DOHH2 (cell line): ENCODE data around the gene PITPNM1.
"Not testable (repeated sequence)": the region's sequence is repeated elsewhere in the genome, so short reads cannot be mapped to it uniquely, and the experiment has no call there.

Experiments used
- H3F3A ChIP-seq: fragments of 200-600 bp; sonication (generic), shearing (Covaris generic); 2 replicates; pipeline ENCODE4 v1.6.0; 2016; ENCODE audit warnings: antibody characterized with exemption, mild to moderate bottlenecking; ENCODE audit not compliant: control insufficient read depth, insufficient read depth
- H3K27ac ChIP-seq: fragments of 200-600 bp; sonication (generic); 2 replicates; pipeline ENCODE4 v1.5.1; 2014; ENCODE audit warnings: low read depth, mild to moderate bottlenecking, low read length, moderate library complexity
- H3K27me3 ChIP-seq: fragments of 200-600 bp; sonication (generic); 2 replicates; pipeline ENCODE4 v1.6.1; 2014; ENCODE audit warnings: mild to moderate bottlenecking, low read length, mixed read lengths; ENCODE audit not compliant: control insufficient read depth
- H3K36me3 ChIP-seq: fragments of 200-600 bp; sonication (generic); 2 replicates; pipeline ENCODE4 v1.6.1; 2014; ENCODE audit warnings: mild to moderate bottlenecking, low read length, moderate library complexity, mixed read lengths; ENCODE audit not compliant: control insufficient read depth
- H3K4me1 ChIP-seq: fragments of 200-600 bp; sonication (generic); 2 replicates; pipeline ENCODE4 v1.6.1; 2014; ENCODE audit warnings: mild to moderate bottlenecking, low read length, mixed read lengths; ENCODE audit not compliant: control insufficient read depth
- H3K4me2 ChIP-seq: fragments of 200-600 bp; sonication (generic); 2 replicates; pipeline ENCODE4 v1.6.0; 2014; ENCODE audit warnings: mild to moderate bottlenecking, low read length, moderate library complexity
- H3K4me3 ChIP-seq: fragments of 200-600 bp; sonication (generic); 2 replicates; pipeline ENCODE4 v1.5.1; 2014; ENCODE audit warnings: mild to moderate bottlenecking, low read length, mixed read lengths
- H3K79me2 ChIP-seq: fragments of 200-600 bp; sonication (generic); 2 replicates; pipeline ENCODE4 v1.6.1; 2014; ENCODE audit warnings: mild to moderate bottlenecking, low read length, mixed read lengths; ENCODE audit not compliant: control insufficient read depth
- H3K9me2 ChIP-seq: fragments of 200-600 bp; sonication (generic); replicated peaks from 2 replicates; pipeline ENCODE4 v1.6.1; 2014; ENCODE audit warnings: mild to moderate bottlenecking, low read length, mixed read lengths; ENCODE audit not compliant: control insufficient read depth
- H3K9me3 ChIP-seq: fragments of 200-600 bp; sonication (generic); 2 replicates; pipeline ENCODE4 v1.6.1; 2014; ENCODE audit warnings: antibody characterized with exemption, low read length, mixed read lengths; ENCODE audit not compliant: control insufficient read depth, insufficient read depth
- H4K20me1 ChIP-seq: fragments of 200-600 bp; sonication (generic); 2 replicates; pipeline ENCODE4 v1.6.0; 2014; ENCODE audit warnings: low read depth, mild to moderate bottlenecking, antibody characterized with exemption, low read length, moderate library complexity; ENCODE audit not compliant: control insufficient read depth, insufficient read depth
- CTCF ChIP-seq: fragments of 200-600 bp; sonication (generic); IDR thresholded peaks from one replicate; pipeline ENCODE4 v1.5.1; 2014; ENCODE audit warnings: antibody characterized with exemption, mild to moderate bottlenecking, low read depth, low read length; ENCODE audit not compliant: poor library complexity, severe bottlenecking
- EZH2phosphoT487 ChIP-seq: fragments of 200-600 bp; sonication (generic); IDR thresholded peaks from 2 replicates; pipeline ENCODE4 v1.6.1; 2017; ENCODE audit warnings: borderline replicate concordance, mild to moderate bottlenecking, antibody characterized with exemption, low read length, moderate library complexity, mixed read lengths

Gene PITPNM1

DNA sequence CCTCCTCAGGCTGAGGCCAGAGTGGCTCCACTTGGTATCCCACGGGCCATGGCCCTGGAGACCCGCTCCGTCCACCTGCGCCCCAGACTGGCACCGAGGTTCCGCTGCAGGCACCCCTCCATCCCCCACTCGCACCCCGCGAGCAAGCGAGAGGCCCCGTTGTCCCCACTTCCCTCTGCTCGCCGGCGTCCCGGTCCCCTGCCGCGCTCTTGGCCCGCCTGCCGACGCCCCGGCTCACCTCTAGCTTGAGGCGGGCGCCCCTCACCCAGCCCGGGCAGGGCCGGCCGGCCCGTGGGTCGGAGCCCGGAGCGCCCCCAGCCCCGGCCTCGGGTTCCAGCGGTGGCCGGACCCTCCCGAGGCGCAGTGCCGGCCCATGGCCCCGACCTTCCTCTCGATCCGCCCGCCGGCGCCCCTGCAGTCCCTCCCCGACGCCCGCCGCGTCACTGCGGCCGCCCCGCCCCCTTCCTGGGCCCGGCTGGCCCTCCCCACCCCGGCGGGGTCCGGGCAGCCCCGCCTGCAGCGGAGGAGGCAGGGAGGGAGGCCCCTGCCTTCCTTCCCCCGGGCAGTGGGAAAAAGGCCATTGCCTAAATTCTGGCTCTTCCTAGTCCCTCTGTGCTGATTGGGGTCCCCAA is at the start of gene PITPNM1:
PITPNM1 (minus strand) TSS at position 414 of the 632 bp plus-strand sequence. CDS start 1,183 bp downstream, outside the sequence.
- Histone ChIP-seq H3K4me2 (peak within 1 kb of the TSS; percentile 70), H3K9me2 (no peaks in the 10 kb centered on the region), H3K4me1 (peaks cover 36% of the 10 kb centered on the region), H4K20me1 (peaks cover 6% of the 10 kb centered on the region; the same call in 1 of the 2 replicates), H3F3A (peaks cover 4% of the 10 kb centered on the region), H3K27ac (peak within 1 kb of the TSS; percentile 66), H3K79me2 (peaks cover 48% of the 10 kb centered on the region), H3K27me3 (0 out of 2 replicates have a peak, but pooled peaks cover under 1% of the 10 kb centered on the region), H3K4me3 (peak within 1 kb of the TSS; percentile 89), H3K36me3 (peaks cover 46% of the 10 kb centered on the region), H3K9me3 (no peaks in the 10 kb centered on the region)
- TF ChIP-seq CTCF, result no peak

- H3K79me2 ChIP-seq, H3K4me3 ChIP-seq, H3K9me2 ChIP-seq, H3K27ac ChIP-seq, H3K27me3 ChIP-seq, H3K4me2 ChIP-seq, H3F3A ChIP-seq, H3K36me3 ChIP-seq, H3K4me1 ChIP-seq, H4K20me1 ChIP-seq: not testable (repeated sequence)
- H3K9me3 ChIP-seq, result peaks cover 22% of the 10 kb centered on the region
Measured at GRCh38 chr11:67551697-67552096, 46.5 kb upstream of the PITPNM1 start.

DNA sequence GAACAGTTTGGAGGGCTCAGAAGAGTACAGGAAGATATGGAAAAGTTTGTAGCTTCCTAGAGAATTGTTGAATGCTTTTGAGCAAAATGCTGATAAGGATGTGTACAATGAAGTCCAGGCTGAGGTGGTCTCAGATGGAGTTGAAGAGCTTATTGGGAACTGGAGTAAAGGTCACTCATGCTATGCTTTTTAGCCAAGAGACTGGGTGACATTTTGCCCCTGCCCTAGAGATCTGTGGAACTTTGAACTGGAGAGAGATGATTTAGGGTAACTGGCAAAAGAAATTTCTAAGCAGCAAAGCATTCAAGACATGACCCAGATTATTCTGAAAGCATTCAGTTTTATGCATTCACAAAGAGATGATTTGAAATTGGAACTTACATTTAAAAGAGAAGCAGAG is 46.0 kb upstream of the PITPNM1 start:
- peaks cover 22% of the 10 kb centered on the region for H3K9me3 ChIP-seq
- no peaks in the 10 kb centered on the region for H3K4me1 ChIP-seq
- H3K4me3 ChIP-seq, result no peak overlapping the region
- no peak overlapping the region for H3K4me2 ChIP-seq
- H3K79me2 ChIP-seq, result no peaks in the 10 kb centered on the region
- no peaks in the 10 kb centered on the region for H3K9me2 ChIP-seq
- no peaks in the 10 kb centered on the region for H3F3A ChIP-seq
- H3K27ac ChIP-seq, result no peak overlapping the region
- no peaks in the 10 kb centered on the region for H3K36me3 ChIP-seq
- TF ChIP-seq CTCF, result no peak
- TF ChIP-seq EZH2phosphoT487, result no peak
- H3K27me3 ChIP-seq, result peaks cover 10% of the 10 kb centered on the region; the same call in 1 of the 2 replicates
- H4K20me1 ChIP-seq, result no peaks in the 10 kb centered on the region

- Histone ChIP-seq H3K36me3 (no peaks in the 10 kb centered on the region), H3K9me3 (peaks cover 22% of the 10 kb centered on the region), H3K4me3 (no peak overlapping the region), H3K79me2 (no peaks in the 10 kb centered on the region), H3K27me3 (peaks cover 13% of the 10 kb centered on the region; the same call in 1 of the 2 replicates), H3K9me2 (no peaks in the 10 kb centered on the region), H3K27ac (no peak overlapping the region), H3K4me1 (no peaks in the 10 kb centered on the region), H4K20me1 (no peaks in the 10 kb centered on the region), H3K4me2 (no peak overlapping the region), H3F3A (no peaks in the 10 kb centered on the region)
- TF ChIP-seq EZH2phosphoT487, result no peak
- no peak for TF ChIP-seq CTCF
Measured at GRCh38 chr11:67548555-67549110, 43.5 kb upstream of the PITPNM1 start.

DNA sequence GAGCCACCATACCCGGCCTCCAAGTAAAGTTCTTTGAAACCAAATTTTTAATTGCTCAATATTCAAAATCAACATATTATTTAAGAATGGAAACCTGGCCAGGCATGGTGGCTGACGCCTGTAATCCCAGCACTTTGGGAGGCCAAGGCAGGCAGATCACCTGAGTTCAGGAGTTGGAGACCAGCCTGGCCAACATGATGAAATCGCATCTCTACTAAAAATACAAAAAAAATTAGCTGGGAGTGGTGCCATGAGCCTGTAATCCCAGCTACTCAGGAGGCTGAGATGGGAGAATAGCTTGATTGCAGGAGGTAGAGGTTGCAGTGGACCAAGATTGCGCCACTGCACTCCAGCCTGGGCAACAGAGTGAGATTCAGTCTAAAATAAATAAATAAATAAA is 42.9 kb upstream of the PITPNM1 start:
- H3K4me1 ChIP-seq, H3K27ac ChIP-seq, H3K79me2 ChIP-seq, H3K9me2 ChIP-seq, H4K20me1 ChIP-seq, H3K4me3 ChIP-seq, H3F3A ChIP-seq, H3K4me2 ChIP-seq, H3K36me3 ChIP-seq: not testable (repeated sequence)
- peaks cover 13% of the 10 kb centered on the region; the same call in 1 of the 2 replicates for H3K27me3 ChIP-seq
- H3K9me3 ChIP-seq, result peaks cover 22% of the 10 kb centered on the region
